Esophagus muscularis mucosa (tissue), 4 donors: ENCODE results near the gene SNRNP70. TPM values are rescaled to one million over a fixed set of nuclear protein-coding genes. Genes with fewer than 3 reads are reported as not detected.

Experiments
- DNase-seq: peaks from one replicate; pipeline ENCODE4 v3.0.0-alpha.2; 2017; ENCODE audit errors: extremely low spot score
- H3K27ac ChIP-seq, 4 donors: fragments of 200-600 bp; sonication (generic); replicated peaks in 1 of 4; 1 replicate in 3 of 4; 2 replicates in 1 of 4; pipeline ENCODE4 v1.5.1; 2016 to 2019; ENCODE audit warnings: mild to moderate bottlenecking in 1 of 4
- H3K27me3 ChIP-seq, 4 donors: fragments of 200-600 bp; sonication (generic); one replicate each; pipeline versions ENCODE4 v1.5.1 to v1.6.0; 2016 to 2019
- H3K36me3 ChIP-seq, 4 donors: fragments of 200-600 bp; sonication (generic); one replicate each; pipeline ENCODE4 v1.5.1; 2016 to 2019
- H3K4me1 ChIP-seq, 4 donors: fragments of 200-600 bp; sonication (generic); one replicate each; pipeline ENCODE4 v1.5.1; 2016 to 2019
- H3K4me3 ChIP-seq, 4 donors: fragments of 200-600 bp; sonication (generic); 1 replicate in 2 of 4; 2 replicates in 2 of 4; pipeline ENCODE4 v1.5.1; 2016 to 2019; ENCODE audit warnings: mild to moderate bottlenecking in 4 of 4, moderate library complexity in 1 of 4
- H3K9me3 ChIP-seq, 4 donors: fragments of 200-600 bp; sonication (generic); 1 replicate in 3 of 4; 2 replicates in 1 of 4; pipeline ENCODE4 v1.5.1; 2016 to 2019
- EP300 ChIP-seq: sonication (generic); formaldehyde crosslinking; IDR thresholded peaks from one replicate; pipeline ENCODE4 v1.6.1; 2017; ENCODE audit warnings: antibody characterized with exemption
- POLR2A ChIP-seq: fragments of 450-650 bp; IDR thresholded peaks from one replicate; pipeline ENCODE4 v1.6.1; 2017; ENCODE audit warnings: antibody characterized with exemption, moderate library complexity, mild to moderate bottlenecking, low read depth
- POLR2AphosphoS5 ChIP-seq, 2 donors: sonication (generic); formaldehyde crosslinking; IDR thresholded peaks; one replicate each; pipeline ENCODE4 v1.6.1; 2017; ENCODE audit warnings: antibody characterized with exemption in 2 of 2
- WGBS: methylation state at CpG from one replicate; pipeline ENCODE4 v1.1.5; 2018; 5-methylcytosine and 5-hydroxymethylcytosine counted together
- intact Hi-C: fragments of 100-400 bp; cut with DNase I; formaldehyde crosslinking; loops from one replicate; pipeline ENCODE4 v1.15.1; 2023
- total RNA-seq, 4 donors: library from RNA; depleted of rRNA; stranded (reverse); fragments of >200 nt; gene quantifications; one replicate each; pipeline versions ENCODE4 v1.1.0 to v1.2.1, GENCODE V29; 2016
- TF ChIP-seq, protein P1 (sequence below), 3 experiments: fragments of 200-600 bp in 2 of 3; fragments of 450-650 bp in 1 of 3; sonication (generic) in 2 of 3; IDR thresholded peaks; one replicate each; pipeline ENCODE4 v1.5.1; 2017 to 2019; ENCODE audit warnings: antibody characterized with exemption in 3 of 3, mild to moderate bottlenecking in 2 of 3, moderate library complexity in 1 of 3

SNRNP70 gene
- total RNA-seq, 4 donors from 2014 or later: 101 to 209 (median 145) TPM

DNA sequence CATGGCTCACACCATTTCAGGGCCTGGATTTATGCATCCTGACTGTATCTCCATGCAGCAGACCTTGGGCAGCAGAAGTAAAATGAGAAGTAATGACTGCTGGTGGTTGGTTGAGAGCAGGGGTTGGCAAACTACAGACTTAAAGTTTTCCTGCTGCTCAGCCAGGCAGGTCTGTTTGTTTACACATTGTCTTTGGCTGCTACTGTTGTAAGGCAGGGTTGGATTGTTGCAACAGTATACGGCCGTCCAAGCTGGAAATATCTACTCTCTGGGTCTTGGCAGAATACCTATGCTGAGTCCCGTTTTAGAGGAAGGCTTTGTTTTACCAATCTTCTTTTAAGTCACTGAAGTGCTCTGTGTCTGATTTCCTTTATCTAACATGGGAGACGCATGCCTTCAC is 13.5 kb downstream of the SNRNP70 start:
- intact Hi-C loops: loop anchor here (5.0 kb wide), 2 partner anchors 49 to 99 kb away; no protein-coding TSS in a partner anchor
- H3K9me3 ChIP-seq: no peaks in the 10 kb centered on the region
- TF ChIP-seq, protein P1, sequence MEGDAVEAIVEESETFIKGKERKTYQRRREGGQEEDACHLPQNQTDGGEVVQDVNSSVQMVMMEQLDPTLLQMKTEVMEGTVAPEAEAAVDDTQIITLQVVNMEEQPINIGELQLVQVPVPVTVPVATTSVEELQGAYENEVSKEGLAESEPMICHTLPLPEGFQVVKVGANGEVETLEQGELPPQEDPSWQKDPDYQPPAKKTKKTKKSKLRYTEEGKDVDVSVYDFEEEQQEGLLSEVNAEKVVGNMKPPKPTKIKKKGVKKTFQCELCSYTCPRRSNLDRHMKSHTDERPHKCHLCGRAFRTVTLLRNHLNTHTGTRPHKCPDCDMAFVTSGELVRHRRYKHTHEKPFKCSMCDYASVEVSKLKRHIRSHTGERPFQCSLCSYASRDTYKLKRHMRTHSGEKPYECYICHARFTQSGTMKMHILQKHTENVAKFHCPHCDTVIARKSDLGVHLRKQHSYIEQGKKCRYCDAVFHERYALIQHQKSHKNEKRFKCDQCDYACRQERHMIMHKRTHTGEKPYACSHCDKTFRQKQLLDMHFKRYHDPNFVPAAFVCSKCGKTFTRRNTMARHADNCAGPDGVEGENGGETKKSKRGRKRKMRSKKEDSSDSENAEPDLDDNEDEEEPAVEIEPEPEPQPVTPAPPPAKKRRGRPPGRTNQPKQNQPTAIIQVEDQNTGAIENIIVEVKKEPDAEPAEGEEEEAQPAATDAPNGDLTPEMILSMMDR (IDR thresholded peaks at IDR 0.05): no peak
- no peak for TF ChIP-seq POLR2AphosphoS5 (IDR thresholded peaks at IDR 0.05)
- TF ChIP-seq EP300: no peak
- no peak for TF ChIP-seq POLR2A
- no peak overlapping the region for H3K4me3 ChIP-seq
- H3K36me3 ChIP-seq: peaks cover 65 to 100% (median 98%) of the 10 kb centered on the region in 4 donors
- WGBS: 71% methylated on average over 4 of the region's 4 CpGs
- H3K27ac ChIP-seq: no peak overlapping the region
- H3K27me3 ChIP-seq: no peaks in the 10 kb centered on the region
- peaks cover 14 to 36% (median 30%) of the 10 kb centered on the region in 4 donors for H3K4me1 ChIP-seq
- no peak for DNase-seq

DNA sequence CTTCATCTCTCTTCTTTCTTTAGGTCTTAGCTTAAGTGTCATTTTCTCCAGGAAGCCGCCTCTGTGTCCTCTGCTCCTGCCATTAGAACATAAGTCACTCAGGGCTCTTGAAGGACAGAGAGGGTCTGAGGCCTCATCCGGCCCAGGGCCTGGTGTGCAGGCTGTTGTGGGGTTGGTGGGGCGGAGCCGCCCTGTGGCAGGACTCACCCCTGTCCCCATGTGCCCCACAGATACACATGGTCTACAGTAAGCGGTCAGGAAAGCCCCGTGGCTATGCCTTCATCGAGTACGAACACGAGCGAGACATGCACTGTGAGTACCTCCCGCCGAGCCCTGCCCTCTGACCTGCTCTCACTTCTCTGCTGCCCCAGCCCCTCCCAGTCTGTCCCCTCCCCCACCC is 15.9 kb downstream of the SNRNP70 start:
- TF ChIP-seq, protein P1 (IDR thresholded peaks at IDR 0.05): no peak
- TF ChIP-seq EP300 (no peak), POLR2AphosphoS5 (IDR thresholded peaks at IDR 0.05) (no peak), POLR2A (no peak)
- no peak overlapping the region for H3K27ac ChIP-seq
- no peaks in the 10 kb centered on the region for H3K27me3 ChIP-seq
- DNase-seq: no peak
- intact Hi-C loops: no loop called here
- H3K4me1 ChIP-seq: peaks cover 0 to 21% (median 20%) of the 10 kb centered on the region in 4 donors
- H3K9me3 ChIP-seq: no peaks in the 10 kb centered on the region
- 75% methylated on average over 12 of the region's 12 CpGs for WGBS
- H3K4me3 ChIP-seq: no peak overlapping the region
- peaks cover 84 to 100% (median 99%) of the 10 kb centered on the region in 4 donors for H3K36me3 ChIP-seq

DNA sequence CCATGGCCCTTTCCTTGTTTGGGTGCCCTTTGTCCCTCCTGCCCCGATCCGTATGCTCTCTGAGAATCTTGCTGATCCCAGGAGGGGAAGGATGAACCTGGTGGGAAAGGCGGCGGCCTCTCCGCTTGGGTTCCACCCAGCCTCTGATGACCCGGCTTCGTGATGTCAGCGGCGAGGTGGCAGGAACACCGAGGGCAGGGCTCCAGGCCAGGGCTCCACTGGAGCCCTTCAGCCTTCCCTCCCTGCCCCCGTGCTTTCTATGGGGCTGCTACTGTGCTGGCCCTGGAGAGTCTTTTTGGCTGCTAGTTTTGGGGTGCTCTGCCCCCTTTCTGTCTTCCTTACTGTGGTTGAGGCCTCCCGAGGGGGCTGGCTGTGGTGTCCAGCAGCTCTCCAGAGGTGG is 17.1 kb downstream of the SNRNP70 start:
- TF ChIP-seq POLR2AphosphoS5 (IDR thresholded peaks at IDR 0.05) (no peak), EP300 (no peak), POLR2A (no peak)
- TF ChIP-seq, protein P1 (IDR thresholded peaks at IDR 0.05): no peak
- Histone ChIP-seq H3K9me3 (no peaks in the 10 kb centered on the region), H3K36me3 (peaks cover 82 to 100% (median 98%) of the 10 kb centered on the region in 4 donors), H3K27me3 (no peaks in the 10 kb centered on the region), H3K27ac (no peak overlapping the region), H3K4me1 (peaks cover 0 to 29% (median 20%) of the 10 kb centered on the region in 4 donors), H3K4me3 (no peak overlapping the region)
- DNase-seq: no peak
- intact Hi-C loops: no loop called here
- WGBS: 88% methylated on average over 12 of the region's 12 CpGs

DNA sequence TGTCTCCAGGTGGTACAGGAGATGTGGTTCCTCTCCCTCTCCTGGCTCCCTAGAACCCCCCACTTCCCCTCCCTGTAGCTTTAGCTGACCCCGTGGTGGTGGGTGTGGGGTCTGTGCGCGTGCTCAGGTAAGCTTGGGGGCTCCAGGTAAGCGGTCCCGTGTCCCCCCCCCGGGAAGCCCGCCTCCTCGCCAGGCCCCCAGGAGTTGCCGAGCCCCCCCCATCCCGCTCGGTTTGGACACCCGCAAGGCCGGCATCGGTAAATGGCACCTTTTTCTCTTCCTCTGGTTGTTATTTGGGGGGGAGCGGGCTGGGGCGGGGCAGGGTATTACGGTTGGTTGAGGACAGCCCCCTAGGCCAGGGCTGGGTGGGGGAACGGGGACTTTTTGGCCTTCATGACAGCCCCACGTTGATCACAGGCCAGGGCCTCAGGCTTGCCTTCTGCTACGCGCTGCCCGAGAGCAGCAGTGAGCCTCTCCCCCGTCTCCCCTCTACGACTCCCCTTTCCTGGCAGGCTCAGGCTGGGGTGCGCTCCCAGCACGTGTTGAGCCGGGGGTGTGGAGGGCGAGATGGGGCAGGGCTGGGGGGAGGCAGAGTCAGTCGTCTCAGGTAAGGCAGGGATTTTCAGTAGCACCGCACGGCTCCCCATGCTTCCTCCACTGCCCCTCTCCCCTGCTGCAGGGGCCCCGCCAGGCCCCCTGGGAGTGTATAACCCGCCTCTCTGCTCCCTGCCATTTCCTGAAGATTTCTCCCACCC is 18.3 kb downstream of the SNRNP70 start:
- DNase-seq: no peak
- no peaks in the 10 kb centered on the region for H3K27me3 ChIP-seq
- intact Hi-C loops: no loop called here
- 78% methylated on average over 32 of the region's 33 CpGs for WGBS
- H3K9me3 ChIP-seq: no peaks in the 10 kb centered on the region
- H3K27ac ChIP-seq: no peak overlapping the region
- TF ChIP-seq EP300 (no peak), POLR2A (no peak), POLR2AphosphoS5 (IDR thresholded peaks at IDR 0.05) (no peak)
- TF ChIP-seq, protein P1 (IDR thresholded peaks at IDR 0.05): no peak
- no peak overlapping the region for H3K4me3 ChIP-seq
- H3K4me1 ChIP-seq: peaks cover 0 to 17% (median 9%) of the 10 kb centered on the region in 4 donors
- H3K36me3 ChIP-seq: peaks cover 86 to 100% (median 98%) of the 10 kb centered on the region in 4 donors
